IMR-90 (cell line): ENCODE data around the gene ZDHHC14. TPM values are rescaled to one million over a fixed set of nuclear protein-coding genes. Genes with fewer than 3 reads are reported as not detected.

ENCODE experiments used
- ATAC-seq: fragments of 200-7000 bp; cut with Tn5 transposase; 2 replicates; pipeline ENCODE4 v1.9.1; 2020; ENCODE audit warnings: low read depth, mild to moderate bottlenecking, moderate library complexity
- BruUV-seq: library from RNA; stranded (reverse); fragments of 400-500 nt; replicated peaks from 2 replicates; lab custom pipeline; 2021; lab: Mats Ljungman, UMichigan
- CTCF ChIA-PET: fragments of 300-600 bp; formaldehyde crosslinking; extraction: SDS; loops from one replicate; lab custom pipeline; 2021; ENCODE audit warnings: antibody characterized with exemption; lab: Yijun Ruan, JAX
- POLR2A ChIA-PET: fragments of 300-600 bp; sonication (Branson Sonifier 250); formaldehyde crosslinking; loops from one replicate; lab custom pipeline; 2022; ENCODE audit warnings: antibody characterized with exemption; ENCODE audit not compliant: unreplicated experiment; lab: Charles Lee
- DNase-seq: peaks from one replicate; pipeline ENCODE4 v3.0.0; 2013
- H2AFZ ChIP-seq: replicated peaks from 2 replicates; pipeline ENCODE3; 2013; ENCODE audit warnings: low read length, mild to moderate bottlenecking; ENCODE audit not compliant: poor library complexity
- H2AK5ac ChIP-seq: 2 replicates; pipeline ENCODE4 v1.6.1; 2013; ENCODE audit warnings: low read depth, low read length, inconsistent platforms
- H2AK9ac ChIP-seq: replicated peaks from 2 replicates; pipeline ENCODE3; 2013; ENCODE audit warnings: mild to moderate bottlenecking, low read depth, low read length, moderate library complexity; ENCODE audit not compliant: poor library complexity
- H2BK120ac ChIP-seq: 2 replicates; pipeline ENCODE4 v1.6.1; 2013; ENCODE audit warnings: low read depth, low read length, inconsistent platforms
- H2BK15ac ChIP-seq: 3 replicates; pipeline ENCODE4 v1.6.1; 2013; ENCODE audit warnings: low read depth, low read length, inconsistent platforms
- H2BK20ac ChIP-seq: 2 replicates; pipeline ENCODE4 v1.6.1; 2013; ENCODE audit warnings: low read depth, mild to moderate bottlenecking, inconsistent platforms, low read length, moderate library complexity
- H2BK5ac ChIP-seq: 2 replicates; pipeline ENCODE4 v1.6.1; 2013; ENCODE audit warnings: mild to moderate bottlenecking, low read depth, low read length, inconsistent platforms; ENCODE audit not compliant: poor library complexity, severe bottlenecking
- H3K14ac ChIP-seq: replicated peaks from 2 replicates; pipeline ENCODE4 v1.6.1; 2013; ENCODE audit warnings: low read depth, low read length, inconsistent platforms
- H3K18ac ChIP-seq: 2 replicates; pipeline ENCODE4 v1.6.1; 2013; ENCODE audit warnings: low read depth, low read length, control low read depth
- H3K23ac ChIP-seq: 2 replicates; pipeline ENCODE4 v1.6.1; 2013; ENCODE audit warnings: low read depth, low read length, inconsistent platforms
- H3K27ac ChIP-seq: 2 replicates; pipeline ENCODE4 v1.5.1; 2013; ENCODE audit warnings: mild to moderate bottlenecking, control low read depth, low read length; ENCODE audit not compliant: insufficient read depth
- H3K27me3 ChIP-seq: 2 replicates; pipeline ENCODE4 v1.6.1; 2013; ENCODE audit warnings: low read length; ENCODE audit not compliant: control insufficient read depth, insufficient read depth
- H3K36me3 ChIP-seq: 2 replicates; pipeline ENCODE4 v1.6.1; 2013; ENCODE audit warnings: low read length, mixed read lengths; ENCODE audit not compliant: control insufficient read depth, insufficient read depth
- H3K4ac ChIP-seq: 2 replicates; pipeline ENCODE4 v1.6.1; 2013; ENCODE audit warnings: low read depth, low read length, inconsistent platforms
- H3K4me1 ChIP-seq: 2 replicates; pipeline ENCODE4 v1.6.1; 2013; ENCODE audit warnings: low read length, mixed read lengths; ENCODE audit not compliant: control insufficient read depth, insufficient read depth
- H3K4me2 ChIP-seq: 2 replicates; pipeline ENCODE4 v1.6.1; 2013; ENCODE audit warnings: low read depth, mild to moderate bottlenecking, control low read depth, low read length, moderate library complexity
- H3K4me3 ChIP-seq: 2 replicates; pipeline ENCODE4 v1.5.1; 2013; ENCODE audit warnings: low read depth, mild to moderate bottlenecking, control low read depth, low read length, moderate library complexity; ENCODE audit not compliant: insufficient read depth
- H3K56ac ChIP-seq: 2 replicates; pipeline ENCODE4 v1.6.1; 2013; ENCODE audit warnings: low read length, inconsistent platforms; ENCODE audit not compliant: insufficient read depth; ENCODE audit errors: extremely low read depth
- H3K79me1 ChIP-seq, 2 experiments: 2 replicates each; pipeline ENCODE4 v1.6.1; 2013; ENCODE audit warnings: low read length in 2 of 2, inconsistent platforms in 1 of 2, low read depth in 1 of 2
- H3K9ac ChIP-seq: 2 replicates; pipeline ENCODE4 v1.6.1; 2013; ENCODE audit warnings: low read depth, low read length, control low read depth
- H3K9me1 ChIP-seq: 2 replicates; pipeline ENCODE4 v1.6.1; 2013; ENCODE audit warnings: low read length, inconsistent platforms; ENCODE audit not compliant: insufficient read depth
- H3K9me3 ChIP-seq: 2 replicates; pipeline ENCODE4 v1.6.1; 2013; ENCODE audit warnings: low read length; ENCODE audit not compliant: control insufficient read depth, insufficient read depth
- H4K20me1 ChIP-seq: 2 replicates; pipeline ENCODE4 v1.6.1; 2013; ENCODE audit warnings: low read length, inconsistent platforms; ENCODE audit not compliant: insufficient read depth
- H4K5ac ChIP-seq: 2 replicates; pipeline ENCODE4 v1.6.1; 2013; ENCODE audit warnings: mild to moderate bottlenecking, low read depth, low read length, control low read depth
- H4K8ac ChIP-seq, 2 experiments: 2 replicates each; pipeline ENCODE4 v1.6.1; 2013; ENCODE audit warnings: low read depth in 2 of 2, low read length in 2 of 2, control low read depth in 1 of 2, inconsistent platforms in 1 of 2
- H4K91ac ChIP-seq: 2 replicates; pipeline ENCODE4 v1.6.1; 2013; ENCODE audit warnings: low read depth, low read length, inconsistent platforms; ENCODE audit not compliant: insufficient read depth
- BHLHE40 ChIP-seq: fragments of 150-350 bp; IDR thresholded peaks from 2 replicates; pipeline ENCODE4 v1.6.1; 2016; ENCODE audit warnings: mild to moderate bottlenecking, low read depth, low read length
- CEBPB ChIP-seq: IDR thresholded peaks from 2 replicates; pipeline ENCODE4 v1.6.1; 2012; ENCODE audit warnings: low read depth, low read length, improper control_type of control experiment
- CHD1 ChIP-seq: IDR thresholded peaks from 2 replicates; pipeline ENCODE4 v1.6.1; 2012; ENCODE audit warnings: low read depth, low read length, improper control_type of control experiment
- CTCF ChIP-seq: conservative IDR thresholded peaks from 2 replicates; pipeline ENCODE4 v1.5.1; 2012; ENCODE audit warnings: mild to moderate bottlenecking, low read depth, low read length, improper control_type of control experiment
- ELK1 ChIP-seq: fragments of 150-350 bp; IDR thresholded peaks from 2 replicates; pipeline ENCODE4 v1.6.1; 2016; ENCODE audit warnings: low read depth, mild to moderate bottlenecking, low read length, moderate library complexity, borderline replicate concordance
- FOS ChIP-seq: fragments of 150-350 bp; IDR thresholded peaks from 2 replicates; pipeline ENCODE4 v1.6.1; 2016; ENCODE audit warnings: low read depth, low read length
- MAFK ChIP-seq: IDR thresholded peaks from 2 replicates; pipeline ENCODE4 v1.6.1; 2012; ENCODE audit warnings: low read depth, low read length, improper control_type of control experiment
- MXI1 ChIP-seq: IDR thresholded peaks from 2 replicates; pipeline ENCODE4 v1.6.1; 2012; ENCODE audit warnings: low read depth, mild to moderate bottlenecking, low read length, moderate library complexity, borderline replicate concordance
- NFE2L2 ChIP-seq: fragments of 150-350 bp; IDR thresholded peaks from 2 replicates; pipeline ENCODE4 v1.6.1; 2016; ENCODE audit warnings: low read depth, mild to moderate bottlenecking, low read length
- POLR2A ChIP-seq: IDR thresholded peaks from 2 replicates; pipeline ENCODE4 v1.6.1; 2012; ENCODE audit warnings: mild to moderate bottlenecking, low read depth, low read length
- RAD21 ChIP-seq: IDR thresholded peaks from 2 replicates; pipeline ENCODE4 v1.6.1; 2012; ENCODE audit warnings: low read length, improper control_type of control experiment
- RCOR1 ChIP-seq: IDR thresholded peaks from 2 replicates; pipeline ENCODE4 v1.6.1; 2012; ENCODE audit warnings: mild to moderate bottlenecking, low read length, improper control_type of control experiment; ENCODE audit not compliant: insufficient replicate concordance
- RFX5 ChIP-seq: IDR thresholded peaks from 2 replicates; pipeline ENCODE4 v1.8.0; 2012; ENCODE audit warnings: low read depth, mild to moderate bottlenecking, low read length, moderate library complexity
- SMC3 ChIP-seq: fragments of 150-350 bp; IDR thresholded peaks from 2 replicates; pipeline ENCODE4 v1.6.1; 2016; ENCODE audit warnings: low read depth, mild to moderate bottlenecking, antibody characterized with exemption, low read length, moderate library complexity
- USF2 ChIP-seq: fragments of 150-350 bp; IDR thresholded peaks from 2 replicates; pipeline ENCODE4 v1.6.1; 2017; ENCODE audit warnings: mild to moderate bottlenecking, antibody characterized with exemption, low read length, low read depth
- WGBS, 2 experiments: methylation state at CpG; one replicate each; pipeline versions ENCODE4 v1.1.5 to v1.1.7; 2013; ENCODE audit warnings: missing lambda C conversion rate in 2 of 2; ENCODE audit not compliant: insufficient read length in 1 of 2; ENCODE audit errors: extremely low coverage in 2 of 2; 5-methylcytosine and 5-hydroxymethylcytosine counted together
- dilution Hi-C: fragments of 300-500 bp; cut with HindIII; formaldehyde crosslinking; loops from one replicate; pipeline ENCODE4 v1.14.3; 2018; ENCODE audit warnings: low sequenced_read_pairs; ENCODE audit not compliant: unreplicated experiment
- in situ Hi-C: fragments of 300-500 bp; cut with MboI; formaldehyde crosslinking; loops from 3 replicates; pipeline ENCODE4 v1.14.3; 2019; ENCODE audit warnings: low sequenced_read_pairs, inconsistent platforms, mixed read lengths
- intact Hi-C: fragments of 100-400 bp; cut with micrococcal nuclease; formaldehyde crosslinking; loops from 2 replicates; pipeline ENCODE4 v1.10.0; 2022
- polyA plus RNA-seq, 3 experiments: library from polyadenylated mRNA; depleted of rRNA; stranded (reverse); fragments of >200 nt; gene quantifications; 2 replicates each; pipeline ENCODE4 v1.2.3, GENCODE V29; 2012; ENCODE audit warnings: low replicate concordance in 1 of 3
- total RNA-seq: library from RNA; depleted of rRNA; stranded (reverse); fragments of >200 nt; gene quantifications from 2 replicates; pipeline ENCODE4 v1.2.3, GENCODE V29; 2012

ZDHHC14 gene
- total and polyA plus RNA-seq, 2 of the 4 experiments (the other 2 are of a cell fraction): 0.90 to 2.0 TPM

- no CpG with 5 or more reads among the region's 4 CpGs for WGBS, 2 experiments
- Histone ChIP-seq H3K4ac (no peak overlapping the region), H4K20me1 (no peaks in the 10 kb centered on the region), H2BK5ac (no peak overlapping the region), H3K23ac (no peak overlapping the region), H3K36me3 (no peaks in the 10 kb centered on the region), H3K56ac (no peak overlapping the region), H3K18ac (no peak overlapping the region), H2AFZ (no peak overlapping the region), H2AK5ac (no peak overlapping the region), H2BK15ac (no peak overlapping the region), H3K9ac (no peak overlapping the region), H4K91ac (no peak overlapping the region), H3K79me1 (no peaks in the 10 kb centered on the region), H2AK9ac (no peak overlapping the region), H3K4me3 (no peak overlapping the region), H2BK20ac (no peak overlapping the region), H4K5ac (no peak overlapping the region), H3K9me1 (no peaks in the 10 kb centered on the region), H4K8ac (no peak overlapping the region), H3K9me3 (no peaks in the 10 kb centered on the region), H3K4me1 (no peaks in the 10 kb centered on the region), H3K27ac (no peak overlapping the region), H2BK120ac (no peak overlapping the region), H3K4me2 (no peak overlapping the region), H3K27me3 (peaks cover 16% of the 10 kb centered on the region; the same call in 1 of the 2 replicates), H3K14ac (no peak overlapping the region)
- ChIA-PET POLR2A (no interaction called here), CTCF (interaction anchor here (1.0 kb wide), 1 partner anchor 10 kb away, joined by 3 read pairs; the partner anchor contains the start of gene TMEM242)
- ATAC-seq (no peak), DNase-seq (no peak)
- BruUV-seq: no TSS peak
- intact Hi-C loops (no loop called here), in situ Hi-C loops (no loop called here), dilution Hi-C loops (no loop called here)
- no peak for TF ChIP-seq SMC3
- no peak for TF ChIP-seq ELK1
- TF ChIP-seq BHLHE40: no peak
- no peak for TF ChIP-seq CTCF
- no peak for TF ChIP-seq RCOR1
- TF ChIP-seq POLR2A: no peak
- no peak for TF ChIP-seq NFE2L2
- no peak for TF ChIP-seq USF2
- no peak for TF ChIP-seq CHD1
- no peak for TF ChIP-seq CEBPB
- TF ChIP-seq RFX5: no peak
- TF ChIP-seq RAD21: no peak
- no peak for TF ChIP-seq FOS
- no peak for TF ChIP-seq MAFK
- no peak for TF ChIP-seq MXI1
Observed at GRCh38 chr6:157333537-157333936, 47.5 kb upstream of the ZDHHC14 start.
